HFF-Myc (cell line): Measurements from ENCODE around the gene BBIP1.

Source experiments
- DNase-seq: peaks from one replicate; pipeline ENCODE4 v3.0.0-alpha.2; 2011; ENCODE audit warnings: low read depth; ENCODE audit errors: extremely low read depth
- H3K4me3 ChIP-seq: replicated peaks from 2 replicates; pipeline ENCODE4 v1.5.1; 2011; ENCODE audit warnings: low read depth, mild to moderate bottlenecking, control low read depth, low read length
- TF ChIP-seq, protein P1 (sequence below): IDR thresholded peaks from 2 replicates; pipeline ENCODE4 v1.5.1; 2012; ENCODE audit warnings: mild to moderate bottlenecking, low read depth, low read length, control low read depth; ENCODE audit errors: missing control alignments

The BBIP1 gene

DNA sequence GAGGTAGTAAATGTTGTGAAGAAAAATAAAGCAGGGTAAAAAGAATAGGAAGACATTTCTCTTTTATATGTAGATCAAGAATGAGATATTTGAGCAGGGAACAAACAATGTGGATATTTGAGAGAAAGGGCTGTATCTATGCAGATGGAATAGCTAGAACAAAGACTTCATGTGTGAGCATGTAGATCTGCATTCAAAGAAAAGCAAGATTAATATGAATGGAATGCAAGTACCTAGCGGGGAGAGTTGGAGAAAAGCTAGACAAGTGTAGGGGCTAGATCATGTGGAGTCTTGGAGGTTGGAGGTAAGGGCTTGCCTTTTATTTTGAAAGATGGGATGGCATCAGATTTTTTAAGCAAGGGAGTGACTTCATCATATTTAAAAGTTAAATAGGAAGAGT is 27.5 kb upstream of the BBIP1 start:
- TF ChIP-seq, protein P1, sequence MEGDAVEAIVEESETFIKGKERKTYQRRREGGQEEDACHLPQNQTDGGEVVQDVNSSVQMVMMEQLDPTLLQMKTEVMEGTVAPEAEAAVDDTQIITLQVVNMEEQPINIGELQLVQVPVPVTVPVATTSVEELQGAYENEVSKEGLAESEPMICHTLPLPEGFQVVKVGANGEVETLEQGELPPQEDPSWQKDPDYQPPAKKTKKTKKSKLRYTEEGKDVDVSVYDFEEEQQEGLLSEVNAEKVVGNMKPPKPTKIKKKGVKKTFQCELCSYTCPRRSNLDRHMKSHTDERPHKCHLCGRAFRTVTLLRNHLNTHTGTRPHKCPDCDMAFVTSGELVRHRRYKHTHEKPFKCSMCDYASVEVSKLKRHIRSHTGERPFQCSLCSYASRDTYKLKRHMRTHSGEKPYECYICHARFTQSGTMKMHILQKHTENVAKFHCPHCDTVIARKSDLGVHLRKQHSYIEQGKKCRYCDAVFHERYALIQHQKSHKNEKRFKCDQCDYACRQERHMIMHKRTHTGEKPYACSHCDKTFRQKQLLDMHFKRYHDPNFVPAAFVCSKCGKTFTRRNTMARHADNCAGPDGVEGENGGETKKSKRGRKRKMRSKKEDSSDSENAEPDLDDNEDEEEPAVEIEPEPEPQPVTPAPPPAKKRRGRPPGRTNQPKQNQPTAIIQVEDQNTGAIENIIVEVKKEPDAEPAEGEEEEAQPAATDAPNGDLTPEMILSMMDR: no peak

DNA sequence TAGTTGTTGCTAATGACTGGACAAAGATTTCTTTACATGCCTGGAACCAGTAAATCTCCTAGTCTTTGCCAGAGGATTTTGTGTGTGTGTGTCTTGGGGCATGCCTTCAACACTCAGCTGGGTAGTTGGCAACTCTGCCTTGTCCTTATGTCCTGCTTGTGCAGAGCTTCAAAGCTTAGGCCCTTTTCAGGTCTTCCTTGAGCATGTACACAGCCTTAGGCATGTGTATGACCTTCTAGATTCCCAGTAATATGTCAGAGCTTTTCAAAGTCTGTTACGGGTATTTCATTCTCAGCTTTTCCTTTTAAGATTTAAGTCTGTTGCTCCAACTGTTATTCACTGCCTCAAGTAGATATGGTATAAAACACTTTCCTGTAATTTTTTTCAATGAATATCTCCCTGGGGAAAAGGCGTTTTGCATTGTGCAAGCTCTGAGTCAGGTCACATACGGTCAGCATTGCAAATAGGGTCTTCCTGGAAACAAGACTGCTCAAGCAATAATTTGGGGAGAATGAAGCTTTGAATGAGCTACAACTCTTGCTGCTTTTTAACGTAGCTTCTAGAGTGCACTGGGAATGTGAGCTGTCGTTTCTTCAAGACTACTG is 25.9 kb upstream of the BBIP1 start:
- DNase-seq: no peak
- H3K4me3 ChIP-seq: no peak overlapping the region
- TF ChIP-seq, protein P1: no peak

More for the DNA sequence above, 27.5 kb upstream of the BBIP1 start:
- no peak for DNase-seq
- no peak overlapping the region for H3K4me3 ChIP-seq

DNA sequence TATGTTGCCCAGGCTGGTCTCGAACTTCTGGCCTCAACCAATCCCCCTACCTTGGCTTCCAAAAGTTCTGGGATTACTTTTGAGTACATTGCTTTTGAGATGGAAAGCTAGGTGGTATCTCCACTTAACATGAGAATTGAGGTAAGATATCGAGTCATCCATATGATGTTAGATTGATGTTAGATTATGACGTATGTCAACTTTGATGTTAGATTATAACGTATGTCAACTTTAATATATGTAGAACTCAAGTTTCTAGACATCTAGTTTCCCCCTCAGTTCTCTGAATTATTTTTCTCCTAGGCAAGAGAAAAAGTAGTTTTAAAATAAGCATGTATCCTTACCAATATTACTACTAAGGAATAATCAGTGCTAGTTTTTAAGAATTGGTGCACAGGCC is 20.4 kb upstream of the BBIP1 start:
- TF ChIP-seq, protein P1: no peak
- no peak for DNase-seq
- H3K4me3 ChIP-seq: no peak overlapping the region

DNA sequence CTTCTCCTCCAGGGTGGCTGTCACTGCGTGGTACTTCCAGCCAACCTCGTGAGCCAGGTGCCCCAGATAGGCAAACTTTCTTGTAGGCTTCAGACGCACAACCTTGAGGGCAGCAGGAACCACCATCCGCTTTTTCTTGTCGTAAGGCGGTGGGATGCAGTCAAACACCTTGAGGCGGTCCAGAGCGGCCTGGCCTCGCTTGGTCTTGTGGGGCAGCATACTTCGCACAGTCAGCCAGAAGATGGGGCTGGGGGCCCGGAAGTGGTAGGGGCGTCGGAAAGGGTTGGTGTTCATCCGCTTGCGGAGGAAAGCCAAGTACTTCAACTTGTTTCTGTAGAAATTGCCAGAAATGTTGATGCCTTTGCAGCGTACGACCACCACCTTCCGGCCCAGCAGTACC is 17.8 kb upstream of the BBIP1 start:
- DNase-seq: no peak
- no peak overlapping the region for H3K4me3 ChIP-seq
- TF ChIP-seq, protein P1: no peak

DNA sequence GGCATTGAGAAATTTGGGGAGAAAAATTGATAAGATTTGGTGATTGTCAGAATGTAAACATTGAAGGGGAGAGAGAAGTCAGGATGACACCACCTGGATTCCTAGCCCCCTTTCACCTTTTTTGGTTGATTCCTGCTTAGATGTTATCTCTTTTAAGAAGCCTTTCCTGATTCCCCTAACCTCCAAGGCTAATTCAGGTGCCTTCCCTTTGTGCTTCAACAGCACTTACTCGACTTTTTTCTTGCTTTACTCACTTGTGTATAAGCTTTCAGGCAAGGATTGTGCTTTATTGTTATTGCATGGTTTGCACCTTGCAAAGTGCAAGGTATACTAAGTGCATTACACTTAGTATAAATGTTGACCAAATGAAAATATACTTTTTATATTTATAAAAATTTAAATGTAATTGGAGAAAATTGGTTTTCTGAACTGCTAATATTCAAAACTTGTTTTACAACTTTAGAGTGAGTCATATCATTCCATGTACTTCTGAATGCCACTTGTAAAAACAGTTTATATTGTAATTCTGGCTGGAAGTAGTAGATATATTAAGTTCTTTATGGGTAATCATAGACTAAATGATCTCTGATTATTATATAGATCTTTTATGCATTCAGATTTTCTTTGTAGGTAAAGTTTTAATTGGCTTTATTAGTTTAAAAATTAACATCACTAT is 13.7 kb upstream of the BBIP1 start:
- TF ChIP-seq, protein P1: no peak
- no peak overlapping the region for H3K4me3 ChIP-seq
- no peak for DNase-seq

DNA sequence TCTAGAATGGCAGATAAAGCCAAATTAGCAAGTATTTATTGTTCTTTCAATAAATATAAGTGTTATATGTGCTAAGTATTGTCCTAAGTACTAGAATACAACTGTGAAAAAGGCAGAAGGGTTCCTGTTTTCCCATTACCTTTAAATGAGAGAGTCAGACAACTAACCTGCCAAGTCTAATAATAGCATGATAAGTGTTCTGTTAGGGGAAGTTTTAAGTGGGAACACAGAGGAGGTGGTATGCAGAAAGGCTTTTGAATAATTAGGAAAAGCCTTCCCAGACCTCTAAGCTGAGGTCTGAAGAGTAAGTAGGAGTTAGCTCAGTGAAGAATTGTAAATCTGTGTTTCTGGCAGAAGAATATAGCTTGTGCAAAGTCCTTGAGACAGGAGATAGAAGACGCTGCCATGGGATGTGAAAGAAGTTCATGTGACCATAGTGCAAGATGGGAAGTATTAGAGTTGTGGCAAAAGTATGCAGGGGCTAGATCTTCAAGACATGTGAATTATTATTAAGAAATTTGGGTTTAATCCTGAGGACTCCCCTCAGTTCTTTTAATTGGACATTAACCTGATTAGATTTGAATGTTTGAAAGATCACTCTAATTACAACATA is 12.9 kb upstream of the BBIP1 start:
- DNase-seq: no peak
- H3K4me3 ChIP-seq: no peak overlapping the region
- TF ChIP-seq, protein P1: no peak
